IMR-90 (cell line): ENCODE data around the gene ANO10. TPM values are rescaled to one million over a fixed set of nuclear protein-coding genes. Genes with fewer than 3 reads are reported as not detected.

Source experiments
- ATAC-seq: fragments of 200-7000 bp; cut with Tn5 transposase; 2 replicates; pipeline ENCODE4 v1.9.1; 2020; ENCODE audit warnings: low read depth, mild to moderate bottlenecking, moderate library complexity
- BruUV-seq: library from RNA; stranded (reverse); fragments of 400-500 nt; replicated peaks from 2 replicates; lab custom pipeline; 2021; lab: Mats Ljungman, UMichigan
- CTCF ChIA-PET: fragments of 300-600 bp; formaldehyde crosslinking; extraction: SDS; loops from one replicate; lab custom pipeline; 2021; ENCODE audit warnings: antibody characterized with exemption; lab: Yijun Ruan, JAX
- POLR2A ChIA-PET: fragments of 300-600 bp; sonication (Branson Sonifier 250); formaldehyde crosslinking; loops from one replicate; lab custom pipeline; 2022; ENCODE audit warnings: antibody characterized with exemption; ENCODE audit not compliant: unreplicated experiment; lab: Charles Lee
- DNase-seq: peaks from one replicate; pipeline ENCODE4 v3.0.0; 2013
- H2AFZ ChIP-seq: replicated peaks from 2 replicates; pipeline ENCODE3; 2013; ENCODE audit warnings: low read length, mild to moderate bottlenecking; ENCODE audit not compliant: poor library complexity
- H2AK5ac ChIP-seq: 2 replicates; pipeline ENCODE4 v1.6.1; 2013; ENCODE audit warnings: low read depth, low read length, inconsistent platforms
- H2AK9ac ChIP-seq: replicated peaks from 2 replicates; pipeline ENCODE3; 2013; ENCODE audit warnings: mild to moderate bottlenecking, low read depth, low read length, moderate library complexity; ENCODE audit not compliant: poor library complexity
- H2BK120ac ChIP-seq: 2 replicates; pipeline ENCODE4 v1.6.1; 2013; ENCODE audit warnings: low read depth, low read length, inconsistent platforms
- H2BK15ac ChIP-seq: 3 replicates; pipeline ENCODE4 v1.6.1; 2013; ENCODE audit warnings: low read depth, low read length, inconsistent platforms
- H2BK20ac ChIP-seq: 2 replicates; pipeline ENCODE4 v1.6.1; 2013; ENCODE audit warnings: low read depth, mild to moderate bottlenecking, inconsistent platforms, low read length, moderate library complexity
- H2BK5ac ChIP-seq: 2 replicates; pipeline ENCODE4 v1.6.1; 2013; ENCODE audit warnings: mild to moderate bottlenecking, low read depth, low read length, inconsistent platforms; ENCODE audit not compliant: poor library complexity, severe bottlenecking
- H3K14ac ChIP-seq: replicated peaks from 2 replicates; pipeline ENCODE4 v1.6.1; 2013; ENCODE audit warnings: low read depth, low read length, inconsistent platforms
- H3K18ac ChIP-seq: 2 replicates; pipeline ENCODE4 v1.6.1; 2013; ENCODE audit warnings: low read depth, low read length, control low read depth
- H3K23ac ChIP-seq: 2 replicates; pipeline ENCODE4 v1.6.1; 2013; ENCODE audit warnings: low read depth, low read length, inconsistent platforms
- H3K27ac ChIP-seq: 2 replicates; pipeline ENCODE4 v1.5.1; 2013; ENCODE audit warnings: mild to moderate bottlenecking, control low read depth, low read length; ENCODE audit not compliant: insufficient read depth
- H3K27me3 ChIP-seq: 2 replicates; pipeline ENCODE4 v1.6.1; 2013; ENCODE audit warnings: low read length; ENCODE audit not compliant: control insufficient read depth, insufficient read depth
- H3K36me3 ChIP-seq: 2 replicates; pipeline ENCODE4 v1.6.1; 2013; ENCODE audit warnings: low read length, mixed read lengths; ENCODE audit not compliant: control insufficient read depth, insufficient read depth
- H3K4ac ChIP-seq: 2 replicates; pipeline ENCODE4 v1.6.1; 2013; ENCODE audit warnings: low read depth, low read length, inconsistent platforms
- H3K4me1 ChIP-seq: 2 replicates; pipeline ENCODE4 v1.6.1; 2013; ENCODE audit warnings: low read length, mixed read lengths; ENCODE audit not compliant: control insufficient read depth, insufficient read depth
- H3K4me2 ChIP-seq: 2 replicates; pipeline ENCODE4 v1.6.1; 2013; ENCODE audit warnings: low read depth, mild to moderate bottlenecking, control low read depth, low read length, moderate library complexity
- H3K4me3 ChIP-seq: 2 replicates; pipeline ENCODE4 v1.5.1; 2013; ENCODE audit warnings: low read depth, mild to moderate bottlenecking, control low read depth, low read length, moderate library complexity; ENCODE audit not compliant: insufficient read depth
- H3K56ac ChIP-seq: 2 replicates; pipeline ENCODE4 v1.6.1; 2013; ENCODE audit warnings: low read length, inconsistent platforms; ENCODE audit not compliant: insufficient read depth; ENCODE audit errors: extremely low read depth
- H3K79me1 ChIP-seq, 2 experiments: 2 replicates each; pipeline ENCODE4 v1.6.1; 2013; ENCODE audit warnings: low read length in 2 of 2, inconsistent platforms in 1 of 2, low read depth in 1 of 2
- H3K9ac ChIP-seq: 2 replicates; pipeline ENCODE4 v1.6.1; 2013; ENCODE audit warnings: low read depth, low read length, control low read depth
- H3K9me1 ChIP-seq: 2 replicates; pipeline ENCODE4 v1.6.1; 2013; ENCODE audit warnings: low read length, inconsistent platforms; ENCODE audit not compliant: insufficient read depth
- H3K9me3 ChIP-seq: 2 replicates; pipeline ENCODE4 v1.6.1; 2013; ENCODE audit warnings: low read length; ENCODE audit not compliant: control insufficient read depth, insufficient read depth
- H4K20me1 ChIP-seq: 2 replicates; pipeline ENCODE4 v1.6.1; 2013; ENCODE audit warnings: low read length, inconsistent platforms; ENCODE audit not compliant: insufficient read depth
- H4K5ac ChIP-seq: 2 replicates; pipeline ENCODE4 v1.6.1; 2013; ENCODE audit warnings: mild to moderate bottlenecking, low read depth, low read length, control low read depth
- H4K8ac ChIP-seq, 2 experiments: 2 replicates each; pipeline ENCODE4 v1.6.1; 2013; ENCODE audit warnings: low read depth in 2 of 2, low read length in 2 of 2, control low read depth in 1 of 2, inconsistent platforms in 1 of 2
- H4K91ac ChIP-seq: 2 replicates; pipeline ENCODE4 v1.6.1; 2013; ENCODE audit warnings: low read depth, low read length, inconsistent platforms; ENCODE audit not compliant: insufficient read depth
- FOS ChIP-seq: fragments of 150-350 bp; IDR thresholded peaks from 2 replicates; pipeline ENCODE4 v1.6.1; 2016; ENCODE audit warnings: low read depth, low read length
- MXI1 ChIP-seq: IDR thresholded peaks from 2 replicates; pipeline ENCODE4 v1.6.1; 2012; ENCODE audit warnings: low read depth, mild to moderate bottlenecking, low read length, moderate library complexity, borderline replicate concordance
- NFE2L2 ChIP-seq: fragments of 150-350 bp; IDR thresholded peaks from 2 replicates; pipeline ENCODE4 v1.6.1; 2016; ENCODE audit warnings: low read depth, mild to moderate bottlenecking, low read length
- POLR2A ChIP-seq: IDR thresholded peaks from 2 replicates; pipeline ENCODE4 v1.6.1; 2012; ENCODE audit warnings: mild to moderate bottlenecking, low read depth, low read length
- SMC3 ChIP-seq: fragments of 150-350 bp; IDR thresholded peaks from 2 replicates; pipeline ENCODE4 v1.6.1; 2016; ENCODE audit warnings: low read depth, mild to moderate bottlenecking, antibody characterized with exemption, low read length, moderate library complexity
- WGBS, 2 experiments: methylation state at CpG; one replicate each; pipeline versions ENCODE4 v1.1.5 to v1.1.7; 2013; ENCODE audit warnings: missing lambda C conversion rate in 2 of 2; ENCODE audit not compliant: insufficient read length in 1 of 2; ENCODE audit errors: extremely low coverage in 2 of 2; 5-methylcytosine and 5-hydroxymethylcytosine counted together
- dilution Hi-C: fragments of 300-500 bp; cut with HindIII; formaldehyde crosslinking; loops from one replicate; pipeline ENCODE4 v1.14.3; 2018; ENCODE audit warnings: low sequenced_read_pairs; ENCODE audit not compliant: unreplicated experiment
- in situ Hi-C: fragments of 300-500 bp; cut with MboI; formaldehyde crosslinking; loops from 3 replicates; pipeline ENCODE4 v1.14.3; 2019; ENCODE audit warnings: low sequenced_read_pairs, inconsistent platforms, mixed read lengths
- intact Hi-C: fragments of 100-400 bp; cut with micrococcal nuclease; formaldehyde crosslinking; loops from 2 replicates; pipeline ENCODE4 v1.10.0; 2022
- polyA plus RNA-seq, 3 experiments: library from polyadenylated mRNA; depleted of rRNA; stranded (reverse); fragments of >200 nt; gene quantifications; 2 replicates each; pipeline ENCODE4 v1.2.3, GENCODE V29; 2012; ENCODE audit warnings: low replicate concordance in 1 of 3
- total RNA-seq: library from RNA; depleted of rRNA; stranded (reverse); fragments of >200 nt; gene quantifications from 2 replicates; pipeline ENCODE4 v1.2.3, GENCODE V29; 2012
- TF ChIP-seq, protein P1 (sequence below): conservative IDR thresholded peaks from 2 replicates; pipeline ENCODE4 v1.5.1; 2012; ENCODE audit warnings: mild to moderate bottlenecking, low read depth, low read length, improper control_type of control experiment
- TF ChIP-seq, protein P2 (sequence below): fragments of 150-350 bp; IDR thresholded peaks from 2 replicates; pipeline ENCODE4 v1.6.1; 2017; ENCODE audit warnings: mild to moderate bottlenecking, antibody characterized with exemption, low read length, low read depth
- TF ChIP-seq, protein P3 (sequence below): fragments of 150-350 bp; IDR thresholded peaks from 2 replicates; pipeline ENCODE4 v1.6.1; 2016; ENCODE audit warnings: low read depth, mild to moderate bottlenecking, low read length, moderate library complexity, borderline replicate concordance

ANO10 gene
- total and polyA plus RNA-seq, 2 of the 4 experiments (the other 2 are of a cell fraction): 28.5 to 41.6 TPM

GRCh38 chr3:43344520-43344919, 277.3 kb downstream of the ANO10 start:
- Histone ChIP-seq H3K14ac (no peak overlapping the region), H3K36me3 (peaks cover 44% of the 10 kb centered on the region), H3K79me1 (peaks cover 7 to 48% of the 10 kb centered on the region in 2 experiments), H3K9me3 (no peaks in the 10 kb centered on the region), H3K27ac (no peak overlapping the region), H3K4me1 (peaks cover 2% of the 10 kb centered on the region), H2AFZ (no peak overlapping the region), H3K9ac (no peak overlapping the region), H4K8ac (no peak overlapping the region), H3K4me3 (no peak overlapping the region), H3K27me3 (no peaks in the 10 kb centered on the region), H3K4me2 (no peak overlapping the region), H2BK20ac (no peak overlapping the region), H3K18ac (no peak overlapping the region), H2BK15ac (no peak overlapping the region), H3K56ac (no peak overlapping the region), H3K23ac (no peak overlapping the region), H4K5ac (no peak overlapping the region), H4K91ac (no peak overlapping the region), H2AK9ac (no peak overlapping the region), H4K20me1 (no peaks in the 10 kb centered on the region), H3K4ac (no peak overlapping the region), H2AK5ac (no peak overlapping the region), H2BK5ac (no peak overlapping the region), H2BK120ac (no peak overlapping the region), H3K9me1 (peaks cover 6% of the 10 kb centered on the region; the same call in 1 of the 2 replicates)
- ATAC-seq (no peak), DNase-seq (no peak)
- in situ Hi-C loops: no loop called here
- no TSS peak for BruUV-seq
- no CpG with 5 or more reads among the region's 3 CpGs for WGBS, 2 experiments
- dilution Hi-C loops: no loop called here
- intact Hi-C loops: no loop called here
- ChIA-PET POLR2A (no interaction called here), CTCF (interaction anchor here (0.6 kb wide), 1 partner anchor 1344 kb away, joined by 5 read pairs; no protein-coding TSS in a partner anchor)
- TF ChIP-seq SMC3: no peak
- TF ChIP-seq, protein P1, sequence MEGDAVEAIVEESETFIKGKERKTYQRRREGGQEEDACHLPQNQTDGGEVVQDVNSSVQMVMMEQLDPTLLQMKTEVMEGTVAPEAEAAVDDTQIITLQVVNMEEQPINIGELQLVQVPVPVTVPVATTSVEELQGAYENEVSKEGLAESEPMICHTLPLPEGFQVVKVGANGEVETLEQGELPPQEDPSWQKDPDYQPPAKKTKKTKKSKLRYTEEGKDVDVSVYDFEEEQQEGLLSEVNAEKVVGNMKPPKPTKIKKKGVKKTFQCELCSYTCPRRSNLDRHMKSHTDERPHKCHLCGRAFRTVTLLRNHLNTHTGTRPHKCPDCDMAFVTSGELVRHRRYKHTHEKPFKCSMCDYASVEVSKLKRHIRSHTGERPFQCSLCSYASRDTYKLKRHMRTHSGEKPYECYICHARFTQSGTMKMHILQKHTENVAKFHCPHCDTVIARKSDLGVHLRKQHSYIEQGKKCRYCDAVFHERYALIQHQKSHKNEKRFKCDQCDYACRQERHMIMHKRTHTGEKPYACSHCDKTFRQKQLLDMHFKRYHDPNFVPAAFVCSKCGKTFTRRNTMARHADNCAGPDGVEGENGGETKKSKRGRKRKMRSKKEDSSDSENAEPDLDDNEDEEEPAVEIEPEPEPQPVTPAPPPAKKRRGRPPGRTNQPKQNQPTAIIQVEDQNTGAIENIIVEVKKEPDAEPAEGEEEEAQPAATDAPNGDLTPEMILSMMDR: no peak
- TF ChIP-seq NFE2L2: no peak
- TF ChIP-seq, protein P2, sequence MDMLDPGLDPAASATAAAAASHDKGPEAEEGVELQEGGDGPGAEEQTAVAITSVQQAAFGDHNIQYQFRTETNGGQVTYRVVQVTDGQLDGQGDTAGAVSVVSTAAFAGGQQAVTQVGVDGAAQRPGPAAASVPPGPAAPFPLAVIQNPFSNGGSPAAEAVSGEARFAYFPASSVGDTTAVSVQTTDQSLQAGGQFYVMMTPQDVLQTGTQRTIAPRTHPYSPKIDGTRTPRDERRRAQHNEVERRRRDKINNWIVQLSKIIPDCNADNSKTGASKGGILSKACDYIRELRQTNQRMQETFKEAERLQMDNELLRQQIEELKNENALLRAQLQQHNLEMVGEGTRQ: no peak
- no peak for TF ChIP-seq FOS
- TF ChIP-seq MXI1: no peak
- no peak for TF ChIP-seq POLR2A
- TF ChIP-seq, protein P3, sequence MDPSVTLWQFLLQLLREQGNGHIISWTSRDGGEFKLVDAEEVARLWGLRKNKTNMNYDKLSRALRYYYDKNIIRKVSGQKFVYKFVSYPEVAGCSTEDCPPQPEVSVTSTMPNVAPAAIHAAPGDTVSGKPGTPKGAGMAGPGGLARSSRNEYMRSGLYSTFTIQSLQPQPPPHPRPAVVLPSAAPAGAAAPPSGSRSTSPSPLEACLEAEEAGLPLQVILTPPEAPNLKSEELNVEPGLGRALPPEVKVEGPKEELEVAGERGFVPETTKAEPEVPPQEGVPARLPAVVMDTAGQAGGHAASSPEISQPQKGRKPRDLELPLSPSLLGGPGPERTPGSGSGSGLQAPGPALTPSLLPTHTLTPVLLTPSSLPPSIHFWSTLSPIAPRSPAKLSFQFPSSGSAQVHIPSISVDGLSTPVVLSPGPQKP: no peak
